Stimulated activated CD4-positive, alpha-beta T cell treated with anti-CD3 and anti-CD28 coated beads, Interleukin-1b, Interleukin-23, amount 100 ng/mL, for 4 hours (primary cell): ENCODE measurements around the gene THEMIS2.

ENCODE experiments used
- DNase-seq, 2 donors: peaks; one replicate each; pipeline ENCODE4 v3.0.0-alpha.2; 2020; ENCODE audit warnings: low read depth in 2 of 2

THEMIS2 gene

GRCh38 chr1:27885621-27886352, 13.4 kb downstream of the THEMIS2 start:
- DNase-seq: no peak

GRCh38 chr1:27886353-27886679, 14.0 kb downstream of the THEMIS2 start:
- no peak for DNase-seq

- no peak for DNase-seq
These were observed 14.4 kb downstream of the THEMIS2 start for GRCh38 chr1:27886744-27887143.

DNA sequence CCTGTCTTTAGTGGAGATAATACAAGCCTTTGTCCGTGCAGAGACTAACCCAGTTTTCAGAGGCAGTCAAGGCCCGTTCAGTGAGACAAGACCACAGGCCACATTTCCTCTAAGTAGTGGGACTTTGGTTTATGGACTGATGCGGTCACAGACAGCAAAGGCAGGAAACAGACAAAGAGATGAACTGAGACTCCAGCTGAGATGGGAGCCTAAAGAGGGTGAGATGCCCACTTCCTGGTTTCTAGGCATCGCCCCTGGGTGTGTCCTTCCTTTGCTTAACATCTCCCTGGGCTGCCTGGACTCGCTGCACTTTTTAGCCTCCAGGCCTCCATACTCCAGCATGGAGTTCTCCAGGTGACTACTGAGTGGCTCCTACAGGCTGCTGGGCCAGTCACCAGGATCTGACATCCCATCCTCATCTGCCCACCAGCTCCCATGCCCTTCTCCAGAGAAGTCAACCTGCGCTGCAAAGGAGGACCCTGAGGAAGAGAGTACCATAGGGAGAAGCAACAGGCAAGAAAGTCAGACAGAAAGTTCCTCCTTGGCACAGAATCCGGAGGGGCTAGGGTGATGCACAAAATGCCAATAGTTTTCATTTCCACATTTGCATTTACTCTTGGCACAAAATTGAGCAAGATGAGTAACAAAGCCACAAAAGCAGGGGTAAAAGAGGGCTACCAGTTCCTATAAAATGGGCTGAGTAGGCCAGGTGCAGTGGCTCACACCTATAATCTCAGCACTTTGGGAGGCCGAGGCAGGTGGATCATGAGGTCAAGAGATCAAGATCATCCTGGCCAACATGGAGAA, 15.1 kb downstream of the THEMIS2 start:
- no peak for DNase-seq

DNA sequence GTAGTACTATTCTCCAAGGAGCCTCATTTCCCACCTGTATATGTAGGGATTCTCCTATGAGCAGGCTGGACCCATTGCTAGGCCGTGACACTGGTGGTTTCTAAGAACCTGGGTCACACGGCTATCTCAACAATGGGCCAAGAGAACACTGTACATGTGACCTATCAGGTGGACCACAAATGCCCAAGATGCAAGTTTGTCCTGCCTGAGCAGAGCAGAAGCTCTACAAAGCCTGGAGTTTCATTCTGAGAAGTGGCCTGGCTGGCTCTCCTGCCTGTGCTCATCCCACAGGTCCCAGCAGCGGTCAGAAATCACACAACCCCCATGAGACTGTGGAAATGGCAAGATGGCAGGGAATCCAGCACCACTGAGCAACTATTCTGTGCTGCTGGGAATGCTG, 17.2 kb downstream of the THEMIS2 start:
- no peak for DNase-seq

GRCh38 chr1:27891196-27891889, 19.0 kb downstream of the THEMIS2 start:
- no peak for DNase-seq

DNA sequence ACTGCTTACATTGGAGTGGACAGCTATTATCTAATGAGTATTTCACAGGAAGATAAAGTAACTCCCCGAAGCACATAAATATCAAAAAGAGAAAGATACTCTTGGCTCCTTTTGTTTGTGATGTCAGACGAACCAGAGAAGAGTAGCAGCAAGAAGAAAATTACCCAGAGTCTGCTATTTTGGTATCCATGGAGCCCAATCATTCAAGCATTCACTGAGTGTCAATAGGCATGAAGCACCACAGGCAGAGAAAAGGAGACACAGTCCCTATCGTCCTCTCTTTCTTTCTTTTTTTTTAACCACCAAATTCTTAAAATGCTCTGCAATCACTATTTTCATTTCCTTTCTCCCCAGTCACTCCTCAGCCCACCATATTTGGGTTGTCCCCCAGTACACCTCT, 22.2 kb downstream of the THEMIS2 start:
- DNase-seq: no peak

DNA sequence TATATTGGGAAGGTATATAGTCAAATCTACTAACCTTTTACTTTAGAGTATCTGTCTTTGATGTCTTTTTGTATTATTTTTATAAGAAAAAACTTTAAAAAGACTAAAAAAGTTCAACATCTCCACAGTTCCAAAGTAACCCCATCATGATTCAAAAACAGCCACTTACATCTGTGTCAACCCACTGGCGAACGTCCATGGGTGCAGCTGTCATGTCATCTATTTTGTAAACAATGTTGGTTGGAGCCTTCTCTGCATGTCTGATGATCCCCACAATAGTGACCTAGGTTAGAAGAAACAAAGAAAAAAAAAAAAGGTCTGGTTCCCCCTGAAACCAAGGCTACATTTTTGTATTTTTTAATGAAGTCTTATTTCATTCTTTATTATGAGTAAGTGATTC, 34.4 kb downstream of the THEMIS2 start:
- DNase-seq: no peak

DNA sequence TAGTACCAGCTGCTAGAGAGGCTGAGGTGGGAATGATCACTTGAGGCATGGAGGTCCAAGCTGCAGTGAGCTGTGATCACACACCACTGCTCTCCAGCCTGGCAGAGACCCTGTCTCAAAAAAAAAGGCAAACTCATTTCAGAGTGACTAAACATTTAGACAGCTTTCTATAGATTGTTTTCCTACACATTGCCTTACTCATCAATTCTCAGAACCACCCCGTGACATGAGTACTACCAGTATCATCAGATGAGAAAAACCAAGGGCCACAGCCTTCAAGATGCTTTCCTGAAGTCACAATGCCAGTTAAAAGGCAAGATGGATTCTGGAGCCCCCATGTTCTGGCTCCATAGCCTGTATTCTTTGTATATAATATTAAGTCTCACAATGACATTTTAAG, 40.1 kb downstream of the THEMIS2 start:
- DNase-seq: no peak

- no peak for DNase-seq
These were observed 42.8 kb downstream of the THEMIS2 start for GRCh38 chr1:27915082-27915575.

DNA sequence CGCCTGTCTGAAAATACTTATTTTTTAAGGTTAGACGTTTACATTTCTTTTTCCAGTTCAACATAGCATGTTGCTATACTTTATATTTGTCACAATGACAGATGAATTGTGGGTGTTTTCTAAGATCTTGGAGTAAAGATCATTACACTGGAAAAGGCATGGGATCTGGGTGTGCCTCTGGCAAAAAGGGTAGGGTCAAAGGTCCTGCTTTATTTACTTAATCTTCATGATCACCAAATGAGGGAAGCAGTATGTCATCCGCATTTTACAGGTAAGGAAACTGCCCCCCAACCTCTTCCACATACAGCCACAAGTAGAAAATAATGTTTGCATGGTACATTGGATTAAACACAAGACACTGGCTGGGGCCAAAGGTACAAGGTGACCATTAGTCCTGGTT, 49.9 kb downstream of the THEMIS2 start:
- no peak for DNase-seq

- no peak for DNase-seq
These were observed 56.0 kb downstream of the THEMIS2 start for GRCh38 chr1:27928216-27928954.

GRCh38 chr1:27931184-27931583, 58.8 kb downstream of the THEMIS2 start:
- DNase-seq: no peak

DNA sequence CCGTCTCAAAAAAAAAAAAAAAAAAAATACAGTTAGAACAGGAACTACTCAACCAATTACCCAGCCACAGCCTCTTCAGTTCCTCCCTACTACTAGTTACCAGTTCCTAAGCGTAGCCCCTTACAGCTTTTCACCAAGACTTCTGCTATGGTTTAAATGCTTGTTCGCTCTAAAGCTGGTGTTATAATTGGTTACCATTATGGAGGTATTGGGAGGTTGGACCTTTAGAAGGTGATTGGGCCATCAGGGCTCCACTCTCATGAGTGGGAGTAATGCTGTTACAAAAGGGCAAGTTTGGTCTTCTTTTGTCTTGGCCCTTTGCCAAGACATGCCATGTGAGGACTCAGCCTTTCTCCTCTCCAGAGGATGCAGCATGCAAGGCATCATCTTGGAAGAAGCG, 59.4 kb downstream of the THEMIS2 start:
- DNase-seq: no peak

DNA sequence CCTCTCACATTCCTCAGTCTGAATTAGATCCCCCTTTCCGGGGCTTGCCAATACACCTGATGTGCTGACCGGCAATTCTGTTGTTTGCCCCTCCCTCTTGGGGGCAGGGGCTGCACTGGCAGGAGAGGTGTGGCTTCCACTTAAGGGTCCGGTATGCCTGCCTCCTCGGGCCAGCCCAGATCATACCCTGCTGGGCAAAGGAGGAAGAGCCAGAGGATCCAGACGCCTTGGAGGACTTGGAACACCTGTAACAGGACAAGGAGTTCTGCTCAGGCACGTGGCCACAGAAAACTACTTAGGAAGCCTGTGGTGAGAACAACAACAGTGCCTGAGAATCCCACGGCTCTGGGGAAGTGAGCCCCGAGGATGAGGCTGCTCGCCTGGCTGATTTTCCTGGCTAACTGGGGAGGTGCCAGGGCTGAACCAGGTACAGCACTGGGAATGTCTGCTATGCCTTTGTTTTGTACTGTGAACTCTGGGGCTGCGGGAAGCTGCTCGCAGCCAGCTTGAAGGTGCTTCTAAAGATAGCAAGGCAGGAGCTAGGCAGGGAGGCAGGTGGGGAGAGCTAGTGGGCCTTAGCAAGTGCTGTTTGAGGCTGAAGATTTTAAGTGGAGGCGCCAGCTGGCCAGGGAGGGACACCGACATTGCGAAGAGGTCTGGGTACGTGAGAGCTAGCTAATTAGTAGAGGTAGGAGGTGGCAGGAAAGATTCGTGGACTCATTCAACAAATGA, 62.6 kb downstream of the THEMIS2 start, which contains the start of gene SMPDL3B:
TSS of gene SMPDL3B (plus strand) at position 183 of the 732 bp plus-strand sequence. CDS start at position 367, 184 bp downstream.
- no peak for DNase-seq

DNA sequence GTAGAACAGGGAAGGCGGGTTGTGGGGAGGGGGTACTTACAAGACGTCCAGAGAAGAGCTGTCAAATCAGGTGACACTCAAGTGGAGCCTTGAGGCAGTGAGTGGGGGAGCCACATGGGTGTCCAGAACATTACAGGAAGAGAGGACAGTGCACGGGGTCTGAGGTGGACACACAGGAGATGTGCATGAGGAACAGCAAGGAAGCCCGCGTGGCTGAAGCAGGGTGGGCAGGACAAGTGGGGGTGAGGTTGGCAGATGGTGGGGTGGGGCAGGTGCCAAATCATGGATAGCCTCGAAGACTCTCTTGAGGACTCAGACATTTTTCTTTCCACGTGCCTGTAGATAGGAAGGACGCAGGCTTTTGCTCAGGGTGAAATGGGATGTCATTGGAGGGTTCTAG, 63.4 kb downstream of the THEMIS2 start:
- DNase-seq: no peak
